ENCODE data around the gene TXNRD2.

The TXNRD2 gene

GRCh38 chr22:19903513-19903912 is 38.1 kb downstream of the TXNRD2 start:
- DNase-seq = no peak

- peak in 2 of 3 experiments; percentile 9 to 41 for DNase-seq
Observed at GRCh38 chr22:19903031-19903430, 38.6 kb downstream of the TXNRD2 start.

- peak; percentile 40 to 83 (median 46) for DNase-seq
Observed at GRCh38 chr22:19902245-19902715, 39.3 kb downstream of the TXNRD2 start.

- DNase-seq = no peak
Observed at GRCh38 chr22:19901577-19902244, 39.9 kb downstream of the TXNRD2 start.

- no peak for DNase-seq
Observed at GRCh38 chr22:19900707-19901436, 40.7 kb downstream of the TXNRD2 start.

- DNase-seq = no peak
Observed at GRCh38 chr22:19898831-19899567, 42.6 kb downstream of the TXNRD2 start.

GRCh38 chr22:19898145-19898544 is 43.5 kb downstream of the TXNRD2 start:
- no peak for DNase-seq

- DNase-seq = no peak
Observed at GRCh38 chr22:19897726-19898125, 43.9 kb downstream of the TXNRD2 start.

GRCh38 chr22:19896665-19897355 is 44.8 kb downstream of the TXNRD2 start:
- no peak for DNase-seq

GRCh38 chr22:19895160-19895849 is 46.3 kb downstream of the TXNRD2 start:
- DNase-seq = no peak

- DNase-seq = no peak
Observed at GRCh38 chr22:19893363-19893762, 48.3 kb downstream of the TXNRD2 start.

GRCh38 chr22:19892925-19893324 is 48.7 kb downstream of the TXNRD2 start:
- peak in 1 of 3 experiments; percentile 24 for DNase-seq

GRCh38 chr22:19892257-19892879 is 49.2 kb downstream of the TXNRD2 start:
- DNase-seq = peak in 2 of 3 experiments; percentile 77 to 88

- peak; percentile 12 to 96 (median 85) for DNase-seq
Observed at GRCh38 chr22:19891317-19892256, 50.0 kb downstream of the TXNRD2 start.

GRCh38 chr22:19890502-19891316 is 50.9 kb downstream of the TXNRD2 start:
- DNase-seq = peak in 2 of 3 experiments; percentile 28 to 42

GRCh38 chr22:19889951-19890350 is 51.7 kb downstream of the TXNRD2 start:
- no peak for DNase-seq

GRCh38 chr22:19888131-19888746 is 53.4 kb downstream of the TXNRD2 start:
- no peak for DNase-seq

- DNase-seq = peak in 1 of 3 experiments; percentile 27
Observed at GRCh38 chr22:19887256-19887985, 54.2 kb downstream of the TXNRD2 start.
